OCI-LY7 (cell line): Measurements from ENCODE around the gene ELK3. TPM values are rescaled to one million over a fixed set of nuclear protein-coding genes. Genes with fewer than 3 reads are reported as not detected.

Source experiments
- BruUV-seq: library from RNA; stranded (reverse); fragments of 400-500 nt; replicated peaks from 2 replicates; lab custom pipeline; 2021; lab: Mats Ljungman, UMichigan
- CTCF ChIA-PET: fragments of 300-600 bp; sonication (Branson Sonifier 250); formaldehyde crosslinking; loops from one replicate; lab custom pipeline; 2022; ENCODE audit warnings: antibody characterized with exemption; ENCODE audit not compliant: unreplicated experiment; lab: Charles Lee
- POLR2A ChIA-PET: fragments of 300-600 bp; sonication (Branson Sonifier 250); formaldehyde crosslinking; loops from one replicate; lab custom pipeline; 2022; ENCODE audit warnings: antibody characterized with exemption; lab: Charles Lee
- DNase-seq: peaks from one replicate; pipeline ENCODE4 v3.0.0-alpha.2; 2015; ENCODE audit warnings: low spot score
- H2AFZ ChIP-seq: fragments of 200-600 bp; sonication (generic), shearing (Covaris generic); 2 replicates; pipeline ENCODE4 v1.6.1; 2014; ENCODE audit warnings: mild to moderate bottlenecking, antibody characterized with exemption, low read length, moderate library complexity
- H3K27ac ChIP-seq: fragments of 200-600 bp; sonication (generic); 2 replicates; pipeline ENCODE4 v1.5.1; 2014; ENCODE audit warnings: mixed run types, low read depth, mild to moderate bottlenecking, moderate library complexity, low read length, inconsistent platforms; ENCODE audit not compliant: poor library complexity, severe bottlenecking
- H3K36me3 ChIP-seq: fragments of 200-600 bp; sonication (generic); 2 replicates; pipeline ENCODE4 v1.6.1; 2014; ENCODE audit warnings: mild to moderate bottlenecking, antibody characterized with exemption, low read length, moderate library complexity, mixed read lengths; ENCODE audit not compliant: insufficient read depth
- H3K4me1 ChIP-seq: fragments of 200-600 bp; sonication (generic); 2 replicates; pipeline ENCODE4 v1.5.1; 2014; ENCODE audit warnings: mild to moderate bottlenecking, low read length; ENCODE audit not compliant: insufficient read depth, poor library complexity, severe bottlenecking
- H3K4me2 ChIP-seq: fragments of 200-600 bp; sonication (generic); 2 replicates; pipeline ENCODE4 v1.6.1; 2014; ENCODE audit warnings: mild to moderate bottlenecking, low read length
- H3K4me3 ChIP-seq: fragments of 200-600 bp; sonication (generic); 2 replicates; pipeline ENCODE4 v1.5.1; 2014; ENCODE audit warnings: mild to moderate bottlenecking, low read depth, low read length; ENCODE audit not compliant: poor library complexity, severe bottlenecking
- H3K79me2 ChIP-seq: fragments of 200-600 bp; sonication (generic); 2 replicates; pipeline ENCODE4 v1.6.1; 2016; ENCODE audit warnings: low read depth, mild to moderate bottlenecking, low read length, moderate library complexity, mixed read lengths; ENCODE audit not compliant: insufficient read depth
- H3K9me2 ChIP-seq: fragments of 200-600 bp; sonication (generic); 2 replicates; pipeline ENCODE4 v1.6.1; 2016; ENCODE audit warnings: mild to moderate bottlenecking, low read length, mixed read lengths; ENCODE audit not compliant: insufficient read depth
- H3K9me3 ChIP-seq: fragments of 200-600 bp; sonication (generic); 2 replicates; pipeline ENCODE4 v1.6.1; 2014; ENCODE audit warnings: mild to moderate bottlenecking, mixed run types, low read length, mixed read lengths
- H4K20me1 ChIP-seq: fragments of 200-600 bp; sonication (generic); 2 replicates; pipeline ENCODE4 v1.6.1; 2014; ENCODE audit warnings: mild to moderate bottlenecking, antibody characterized with exemption, low read length, moderate library complexity, mixed read lengths; ENCODE audit not compliant: insufficient read depth
- CTCF ChIP-seq: fragments of 200-600 bp; sonication (generic); conservative IDR thresholded peaks from 2 replicates; pipeline ENCODE4 v1.5.1; 2014; ENCODE audit warnings: mild to moderate bottlenecking, antibody characterized with exemption, low read length, moderate library complexity, mixed read lengths
- EZH2phosphoT487 ChIP-seq: fragments of 200-600 bp; sonication (generic); IDR thresholded peaks from 2 replicates; pipeline ENCODE4 v1.6.1; 2018; ENCODE audit warnings: low read depth, borderline replicate concordance, mild to moderate bottlenecking, mixed run types, antibody characterized with exemption, low read length, moderate library complexity, mixed read lengths
- intact Hi-C: fragments of 100-400 bp; cut with micrococcal nuclease; formaldehyde crosslinking; loops from one replicate; pipeline ENCODE4 v1.10.0; 2022; ENCODE audit not compliant: unreplicated experiment
- total RNA-seq, 2 experiments: library from RNA; depleted of rRNA in 1 of 2; stranded (reverse); fragments of >200 nt in 1 of 2; shearing (Covaris generic) in 1 of 2; gene quantifications; 2 replicates each; pipeline ENCODE4 v1.2.3, GENCODE V29; 2014 to 2022

Gene ELK3
- total RNA-seq, 2 experiments from 2014 or later = 1.9 to 4.2 TPM

- H4K20me1 ChIP-seq = no peaks in the 10 kb centered on the region
- CTCF ChIA-PET = interaction anchor here (0.9 kb wide), 1 partner anchor 326 kb away, joined by 3 read pairs; no protein-coding TSS in a partner anchor
- H3K4me2 ChIP-seq = no peak overlapping the region
- no TSS peak for BruUV-seq
- H3K27ac ChIP-seq = no peak overlapping the region
- H3K4me1 ChIP-seq = peaks cover 13% of the 10 kb centered on the region
- no peak for DNase-seq
- intact Hi-C loops = no loop called here
- no peaks in the 10 kb centered on the region for H3K9me2 ChIP-seq
- TF ChIP-seq CTCF = no peak
- TF ChIP-seq EZH2phosphoT487 = no peak
- no peaks in the 10 kb centered on the region for H3K36me3 ChIP-seq
- H2AFZ ChIP-seq = no peak overlapping the region
- H3K79me2 ChIP-seq = no peaks in the 10 kb centered on the region
- POLR2A ChIA-PET = interaction anchor here (0.6 to 1.0 kb wide), 4 partner anchors 7 to 327 kb away, joined by 3 to 7 read pairs (median 4); no protein-coding TSS in a partner anchor
- no peaks in the 10 kb centered on the region for H3K9me3 ChIP-seq
- no peak overlapping the region for H3K4me3 ChIP-seq
These were observed 7.4 kb upstream of the ELK3 start for GRCh38 chr12:96186607-96187301.

- no peak overlapping the region for H3K4me2 ChIP-seq
- H4K20me1 ChIP-seq = no peaks in the 10 kb centered on the region
- H3K4me1 ChIP-seq = peaks cover 13% of the 10 kb centered on the region
- intact Hi-C loops = no loop called here
- POLR2A ChIA-PET = interaction anchor here (0.7 kb wide), 1 partner anchor 25 kb away, joined by 3 read pairs; no protein-coding TSS in a partner anchor
- H3K4me3 ChIP-seq = no peak overlapping the region
- no peak overlapping the region for H3K27ac ChIP-seq
- BruUV-seq = no TSS peak
- no peak for DNase-seq
- no peaks in the 10 kb centered on the region for H3K79me2 ChIP-seq
- no peaks in the 10 kb centered on the region for H3K9me2 ChIP-seq
- H3K36me3 ChIP-seq = no peaks in the 10 kb centered on the region
- TF ChIP-seq CTCF (no peak), EZH2phosphoT487 (no peak)
- CTCF ChIA-PET = interaction anchor here (0.9 kb wide), 1 partner anchor 324 kb away, joined by 3 read pairs; no protein-coding TSS in a partner anchor
- H2AFZ ChIP-seq = no peak overlapping the region
- no peaks in the 10 kb centered on the region for H3K9me3 ChIP-seq
These were observed 6.2 kb upstream of the ELK3 start for GRCh38 chr12:96187956-96188355.

DNA sequence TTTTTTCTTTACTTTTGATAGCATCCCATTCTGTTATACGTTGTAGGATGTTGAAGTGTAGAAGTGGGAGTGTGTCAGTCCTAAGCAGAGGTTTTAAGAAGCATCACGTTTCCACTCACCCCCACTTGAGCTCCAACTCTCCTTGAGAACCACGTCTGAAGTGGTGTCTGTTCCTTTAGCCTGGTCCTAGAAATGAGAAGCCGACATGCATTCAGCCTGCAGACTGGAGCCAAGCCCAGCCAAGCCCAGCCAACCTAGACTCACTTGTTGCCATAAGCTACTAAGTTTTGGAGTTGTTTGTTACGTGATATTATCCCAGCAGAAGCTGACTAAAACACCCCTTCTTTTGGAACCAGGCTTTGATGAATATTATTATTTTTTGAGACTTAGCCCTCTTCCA, 4.4 kb upstream of the ELK3 start:
- no peaks in the 10 kb centered on the region for H3K36me3 ChIP-seq
- TF ChIP-seq CTCF (no peak), EZH2phosphoT487 (no peak)
- no TSS peak for BruUV-seq
- no peak overlapping the region for H3K4me2 ChIP-seq
- H3K79me2 ChIP-seq = no peaks in the 10 kb centered on the region
- no peaks in the 10 kb centered on the region for H4K20me1 ChIP-seq
- H3K9me3 ChIP-seq = no peaks in the 10 kb centered on the region
- intact Hi-C loops = loop anchor here (10.0 kb wide), 1 partner anchor 615 kb away; no protein-coding TSS in a partner anchor
- peaks cover 23% of the 10 kb centered on the region for H3K4me1 ChIP-seq
- H3K27ac ChIP-seq = no peak overlapping the region
- H3K4me3 ChIP-seq = no peak overlapping the region
- ChIA-PET POLR2A (interaction anchor here (0.6 to 1.9 kb wide), 7 partner anchors 9 to 332 kb away, joined by 3 to 10 read pairs (median 5); no protein-coding TSS in a partner anchor), CTCF (no interaction called here)
- H3K9me2 ChIP-seq = no peaks in the 10 kb centered on the region
- DNase-seq = no peak
- H2AFZ ChIP-seq = no peak overlapping the region
